HK-2 (cell line): ENCODE results near the gene UBE2K.
"Not testable (repeated sequence)": the region's sequence is repeated elsewhere in the genome, so short reads cannot be mapped to it uniquely, and the experiment has no call there.

Experiments
- DNase-seq: peaks from one replicate; pipeline ENCODE4 v3.0.0-alpha.2; 2018; ENCODE audit not compliant: unreplicated experiment

The UBE2K gene

GRCh38 chr4:39697740-39698423 is at the start of gene UBE2K:
Gene UBE2K, plus strand, starts transcription at chr4:39698136. Its CDS starts 192 bp downstream, at chr4:39698328.
- DNase-seq, result peak; percentile 93

- no peak for DNase-seq
Measured at GRCh38 chr4:39648213-39648612, 49.7 kb upstream of the UBE2K start.

GRCh38 chr4:39648827-39649558 is 48.9 kb upstream of the UBE2K start:
- DNase-seq, result no peak

- DNase-seq, result no peak
Measured at GRCh38 chr4:39649639-39650265, 48.2 kb upstream of the UBE2K start.

- DNase-seq, result not testable (repeated sequence)
Measured at GRCh38 chr4:39651586-39651985, 46.4 kb upstream of the UBE2K start.

GRCh38 chr4:39655211-39655610 is 42.7 kb upstream of the UBE2K start:
- DNase-seq, result no peak

- DNase-seq, result no peak
Measured at GRCh38 chr4:39655876-39656275, 42.1 kb upstream of the UBE2K start.

GRCh38 chr4:39656638-39657037 is 41.3 kb upstream of the UBE2K start:
- DNase-seq, result not testable (repeated sequence)

GRCh38 chr4:39657465-39657864 is 40.5 kb upstream of the UBE2K start:
- no peak for DNase-seq

- no peak for DNase-seq
Measured at GRCh38 chr4:39658756-39659155, 39.2 kb upstream of the UBE2K start.

- no peak for DNase-seq
Measured at GRCh38 chr4:39660045-39660444, 37.9 kb upstream of the UBE2K start.

GRCh38 chr4:39660757-39661156 is 37.2 kb upstream of the UBE2K start:
- no peak for DNase-seq

- no peak for DNase-seq
Measured at GRCh38 chr4:39662683-39663082, 35.3 kb upstream of the UBE2K start.

GRCh38 chr4:39664828-39665731 is 32.9 kb upstream of the UBE2K start:
- DNase-seq, result no peak

GRCh38 chr4:39667706-39668105 is 30.2 kb upstream of the UBE2K start:
- DNase-seq, result no peak

- DNase-seq, result no peak
Measured at GRCh38 chr4:39668887-39669286, 29.0 kb upstream of the UBE2K start.

- not testable (repeated sequence) for DNase-seq
Measured at GRCh38 chr4:39670296-39670695, 27.6 kb upstream of the UBE2K start.

GRCh38 chr4:39675681-39676080 is 22.3 kb upstream of the UBE2K start:
- DNase-seq, result not testable (repeated sequence)

- DNase-seq, result not testable (repeated sequence)
Measured at GRCh38 chr4:39681003-39681402, 16.9 kb upstream of the UBE2K start.

- no peak for DNase-seq
Measured at GRCh38 chr4:39682138-39682537, 15.8 kb upstream of the UBE2K start.

- DNase-seq, result no peak
Measured at GRCh38 chr4:39685990-39686389, 11.9 kb upstream of the UBE2K start.

GRCh38 chr4:39687014-39687413 is 10.9 kb upstream of the UBE2K start:
- DNase-seq, result no peak
